Activated T-helper 9 cell treated with anti-CD3 and anti-CD28 coated beads, Interleukin-2, amount 50 U/mL, for 16 hours (primary cell): ENCODE measurements around the gene ZNF554.
A peak's percentile ranks its signal among the peaks of the same experiment; 100 is the strongest.

Experiments used
- DNase-seq: peaks from one replicate; pipeline ENCODE4 v3.0.0-alpha.2; 2020; ENCODE audit warnings: low read depth

The ZNF554 gene

GRCh38 chr19:2819540-2820111 lies at the start of gene ZNF554:
TSS of gene ZNF554 (plus strand) at chr19:2819868. CDS start at chr19:2820072, 204 bp downstream.
- peak; percentile 98 for DNase-seq

- no peak for DNase-seq
Measured at GRCh38 chr19:2770055-2771013, 49.3 kb upstream of the ZNF554 start.

GRCh38 chr19:2771786-2772674 lies 47.6 kb upstream of the ZNF554 start:
- DNase-seq, result no peak

- DNase-seq, result no peak
Measured at GRCh38 chr19:2774083-2774679, 45.5 kb upstream of the ZNF554 start.

GRCh38 chr19:2774953-2775555 lies 44.6 kb upstream of the ZNF554 start:
- DNase-seq, result no peak

- DNase-seq, result peak; percentile 54
Measured at GRCh38 chr19:2775556-2776430, 43.9 kb upstream of the ZNF554 start.

- no peak for DNase-seq
Measured at GRCh38 chr19:2777952-2778683, 41.5 kb upstream of the ZNF554 start.

- no peak for DNase-seq
Measured at GRCh38 chr19:2779121-2779740, 40.4 kb upstream of the ZNF554 start.

- DNase-seq, result no peak
Measured at GRCh38 chr19:2780284-2780683, 39.4 kb upstream of the ZNF554 start.

GRCh38 chr19:2782329-2782935 lies 37.2 kb upstream of the ZNF554 start:
- no peak for DNase-seq

GRCh38 chr19:2782936-2783780 lies 36.5 kb upstream of the ZNF554 start, which contains the start of gene SGTA:
TSS of gene SGTA (minus strand) at chr19:2783273. CDS start at chr19:2769068, 14,205 bp downstream.
- peak; percentile 94 for DNase-seq

GRCh38 chr19:2783781-2784145 lies 35.9 kb upstream of the ZNF554 start:
- DNase-seq, result no peak

GRCh38 chr19:2785244-2785997 lies 34.2 kb upstream of the ZNF554 start, which contains the start of gene THOP1:
TSS of gene THOP1 (plus strand) at chr19:2785503. CDS start at chr19:2785663, 160 bp downstream.
- DNase-seq, result peak; percentile 98

GRCh38 chr19:2787115-2787514 lies 32.6 kb upstream of the ZNF554 start:
- no peak for DNase-seq

GRCh38 chr19:2788237-2788636 lies 31.4 kb upstream of the ZNF554 start:
- no peak for DNase-seq

GRCh38 chr19:2790194-2790556 lies 29.5 kb upstream of the ZNF554 start:
- DNase-seq, result no peak
